Progenitor cell of endocrine pancreas (in vitro differentiated cells): Measurements from ENCODE around the gene CYB561D2. TPM values are rescaled to one million over a fixed set of nuclear protein-coding genes. Genes with fewer than 3 reads are reported as not detected.

Experiments used
- DNase-seq: peaks from one replicate; pipeline ENCODE4 v3.0.0; 2021; ENCODE audit warnings: low spot score; ENCODE audit not compliant: unreplicated experiment
- H3K27ac Mint-ChIP-seq: 2 replicates; pipeline ENCODE4 v1.8.0; 2021; ENCODE audit warnings: mild to moderate bottlenecking, moderate library complexity, mixed read lengths
- H3K27me3 Mint-ChIP-seq: 2 replicates; pipeline ENCODE4 v1.8.0; 2021; ENCODE audit warnings: mixed read lengths
- H3K36me3 Mint-ChIP-seq: 2 replicates; pipeline ENCODE4 v1.8.0; 2022; ENCODE audit warnings: mixed read lengths; ENCODE audit not compliant: insufficient read depth
- H3K4me1 Mint-ChIP-seq: 2 replicates; pipeline ENCODE4 v1.8.0; 2021; ENCODE audit warnings: low read depth, mixed read lengths
- H3K4me3 Mint-ChIP-seq: 2 replicates; pipeline ENCODE4 v1.8.0; 2021; ENCODE audit warnings: low read depth, mild to moderate bottlenecking, moderate library complexity, mixed read lengths
- H3K9me3 Mint-ChIP-seq: 2 replicates; pipeline ENCODE4 v1.8.0; 2021; ENCODE audit warnings: low read depth, mixed read lengths
- total RNA-seq: library from RNA; stranded (reverse); gene quantifications from 2 replicates; pipeline ENCODE4 v1.2.1, GENCODE V29; 2021
- TF ChIP-seq, protein P1 (sequence below): fragments of 200-600 bp; sonication (generic); IDR thresholded peaks from one replicate; pipeline ENCODE4 v1.5.0; 2021; ENCODE audit warnings: antibody characterized with exemption, mild to moderate bottlenecking; ENCODE audit not compliant: unreplicated experiment

CYB561D2 gene
- total RNA-seq, 1 donor from 2014 or later, result 19.2 TPM

- TF ChIP-seq, protein P1, sequence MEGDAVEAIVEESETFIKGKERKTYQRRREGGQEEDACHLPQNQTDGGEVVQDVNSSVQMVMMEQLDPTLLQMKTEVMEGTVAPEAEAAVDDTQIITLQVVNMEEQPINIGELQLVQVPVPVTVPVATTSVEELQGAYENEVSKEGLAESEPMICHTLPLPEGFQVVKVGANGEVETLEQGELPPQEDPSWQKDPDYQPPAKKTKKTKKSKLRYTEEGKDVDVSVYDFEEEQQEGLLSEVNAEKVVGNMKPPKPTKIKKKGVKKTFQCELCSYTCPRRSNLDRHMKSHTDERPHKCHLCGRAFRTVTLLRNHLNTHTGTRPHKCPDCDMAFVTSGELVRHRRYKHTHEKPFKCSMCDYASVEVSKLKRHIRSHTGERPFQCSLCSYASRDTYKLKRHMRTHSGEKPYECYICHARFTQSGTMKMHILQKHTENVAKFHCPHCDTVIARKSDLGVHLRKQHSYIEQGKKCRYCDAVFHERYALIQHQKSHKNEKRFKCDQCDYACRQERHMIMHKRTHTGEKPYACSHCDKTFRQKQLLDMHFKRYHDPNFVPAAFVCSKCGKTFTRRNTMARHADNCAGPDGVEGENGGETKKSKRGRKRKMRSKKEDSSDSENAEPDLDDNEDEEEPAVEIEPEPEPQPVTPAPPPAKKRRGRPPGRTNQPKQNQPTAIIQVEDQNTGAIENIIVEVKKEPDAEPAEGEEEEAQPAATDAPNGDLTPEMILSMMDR, result no peak
- H3K9me3 Mint-ChIP-seq, result no peaks in the 10 kb centered on the region
- H3K4me3 Mint-ChIP-seq, result no peak overlapping the region
- no peak for DNase-seq
- peaks cover 12% of the 10 kb centered on the region for H3K4me1 Mint-ChIP-seq
- H3K36me3 Mint-ChIP-seq, result no peaks in the 10 kb centered on the region
- H3K27ac Mint-ChIP-seq, result no peak overlapping the region
- H3K27me3 Mint-ChIP-seq, result peaks cover 6% of the 10 kb centered on the region
Observed at GRCh38 chr3:50380405-50381085, 29.9 kb downstream of the CYB561D2 start.

GRCh38 chr3:50381383-50381782 lies 30.7 kb downstream of the CYB561D2 start:
- no peak for DNase-seq
- Mint-ChIP-seq H3K27me3 (peaks cover 6% of the 10 kb centered on the region), H3K4me3 (no peak overlapping the region), H3K36me3 (no peaks in the 10 kb centered on the region), H3K27ac (no peak overlapping the region), H3K4me1 (peaks cover 12% of the 10 kb centered on the region), H3K9me3 (no peaks in the 10 kb centered on the region)
- TF ChIP-seq, protein P1, result no peak

GRCh38 chr3:50382722-50383121 lies 32.1 kb downstream of the CYB561D2 start:
- Mint-ChIP-seq H3K4me1 (peaks cover 12% of the 10 kb centered on the region), H3K36me3 (no peaks in the 10 kb centered on the region), H3K4me3 (no peak overlapping the region), H3K27ac (no peak overlapping the region), H3K27me3 (peaks cover 6% of the 10 kb centered on the region), H3K9me3 (no peaks in the 10 kb centered on the region)
- no peak for DNase-seq
- TF ChIP-seq, protein P1, result no peak

DNA sequence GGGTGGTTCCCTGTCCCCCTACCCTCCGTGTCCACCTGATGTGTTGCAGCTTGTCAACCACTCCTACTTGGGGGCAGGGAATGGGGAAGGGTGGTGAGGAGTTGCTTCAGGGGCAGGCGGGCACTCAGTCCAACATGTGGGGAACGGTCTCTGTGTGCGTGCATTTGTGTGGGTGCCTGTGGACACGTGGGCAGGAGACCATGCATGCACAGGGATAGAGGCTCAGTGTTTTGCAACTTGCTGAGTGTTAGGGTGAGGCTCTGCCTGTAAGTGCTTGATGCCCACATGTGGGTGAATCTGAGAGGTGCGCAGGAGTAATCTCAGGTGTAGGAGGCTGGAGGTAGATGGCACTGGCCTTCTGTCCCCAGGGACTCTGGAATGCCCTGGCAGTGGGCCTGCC lies 33.1 kb downstream of the CYB561D2 start:
- TF ChIP-seq, protein P1, result no peak
- Mint-ChIP-seq H3K27me3 (peaks cover 6% of the 10 kb centered on the region), H3K27ac (no peak overlapping the region), H3K4me3 (no peak overlapping the region), H3K4me1 (peaks cover 12% of the 10 kb centered on the region), H3K36me3 (no peaks in the 10 kb centered on the region), H3K9me3 (no peaks in the 10 kb centered on the region)
- DNase-seq, result no peak

DNA sequence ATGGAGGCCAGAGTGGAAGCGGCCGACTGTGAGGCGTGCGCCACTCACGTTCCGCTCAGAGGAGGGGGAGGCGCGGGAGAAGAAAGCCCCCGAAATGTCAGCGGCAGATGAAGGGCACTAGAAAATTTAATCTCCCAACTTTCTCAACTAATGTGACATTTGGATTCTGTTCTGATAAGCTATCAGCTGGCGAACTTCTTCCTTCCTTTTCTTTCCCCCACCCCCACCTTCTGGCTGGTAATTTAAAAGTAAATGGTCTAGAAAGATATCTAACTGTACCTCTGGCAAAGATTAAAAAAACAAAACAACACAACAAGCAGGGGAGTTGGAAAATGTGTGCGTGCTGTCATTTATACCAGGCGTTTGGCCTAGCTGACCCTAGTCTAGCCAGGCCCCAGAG lies 35.1 kb downstream of the CYB561D2 start:
- peaks cover 3% of the 10 kb centered on the region for H3K27me3 Mint-ChIP-seq
- no peaks in the 10 kb centered on the region for H3K9me3 Mint-ChIP-seq
- no peaks in the 10 kb centered on the region for H3K36me3 Mint-ChIP-seq
- DNase-seq, result no peak
- no peak overlapping the region for H3K27ac Mint-ChIP-seq
- peaks cover 12% of the 10 kb centered on the region for H3K4me1 Mint-ChIP-seq
- H3K4me3 Mint-ChIP-seq, result no peak overlapping the region
- TF ChIP-seq, protein P1, result no peak
